Activated CD4-positive, alpha-beta T cell treated with anti-CD3 and anti-CD28 coated beads, Interleukin-2, amount 50 U/mL, for 16 hours (primary cell): ENCODE data around the gene CASTOR1.
A peak's percentile ranks its signal among the peaks of the same experiment; 100 is the strongest.

ENCODE experiments used
- DNase-seq: peaks from one replicate; pipeline ENCODE4 v3.0.0-alpha.2; 2020

CASTOR1 gene

GRCh38 chr22:30262917-30263741, 26.2 kb downstream of the CASTOR1 start:
- peak; percentile 86 for DNase-seq

- DNase-seq, result no peak
These were observed 27.2 kb downstream of the CASTOR1 start for GRCh38 chr22:30262112-30262511.

GRCh38 chr22:30261134-30261533, 28.2 kb downstream of the CASTOR1 start:
- DNase-seq, result peak; percentile 36

- no peak for DNase-seq
These were observed 28.6 kb downstream of the CASTOR1 start for GRCh38 chr22:30260682-30261081.

GRCh38 chr22:30260276-30260675, 29.0 kb downstream of the CASTOR1 start:
- DNase-seq, result no peak

GRCh38 chr22:30254314-30254713, 35.0 kb downstream of the CASTOR1 start:
- DNase-seq, result no peak

GRCh38 chr22:30253205-30253852, 36.0 kb downstream of the CASTOR1 start:
- DNase-seq, result peak; percentile 38

GRCh38 chr22:30252411-30253204, 36.7 kb downstream of the CASTOR1 start:
- no peak for DNase-seq

- DNase-seq, result no peak
These were observed 37.6 kb downstream of the CASTOR1 start for GRCh38 chr22:30251711-30252110.

GRCh38 chr22:30250661-30251267, 38.5 kb downstream of the CASTOR1 start:
- peak; percentile 43 for DNase-seq

GRCh38 chr22:30250039-30250565, 39.2 kb downstream of the CASTOR1 start:
- DNase-seq, result no peak

GRCh38 chr22:30249049-30250038, 40.0 kb downstream of the CASTOR1 start:
- no peak for DNase-seq

- DNase-seq, result no peak
These were observed 40.8 kb downstream of the CASTOR1 start for GRCh38 chr22:30248484-30248883.

- DNase-seq, result no peak
These were observed 41.3 kb downstream of the CASTOR1 start for GRCh38 chr22:30247974-30248373.

- no peak for DNase-seq
These were observed 41.7 kb downstream of the CASTOR1 start for GRCh38 chr22:30247561-30247960.

- DNase-seq, result no peak
These were observed 42.4 kb downstream of the CASTOR1 start for GRCh38 chr22:30246814-30247376.

- peak; percentile 83 for DNase-seq
These were observed 43.1 kb downstream of the CASTOR1 start, which contains the start of gene LIF for GRCh38 chr22:30245985-30246813. TSS of gene LIF (minus strand) at chr22:30246759. CDS start at chr22:30246695, 64 bp downstream.

GRCh38 chr22:30245181-30245984, 43.9 kb downstream of the CASTOR1 start:
- DNase-seq, result peak; percentile 63

GRCh38 chr22:30244641-30245040, 44.7 kb downstream of the CASTOR1 start:
- DNase-seq, result peak; percentile 36
